Measurements from ENCODE around the gene CFAP52. TPM values are rescaled to one million over a fixed set of nuclear protein-coding genes. Genes with fewer than 3 reads are reported as not detected.
A peak's percentile ranks its signal among the peaks of the same experiment; 100 is the strongest.
"Not testable (repeated sequence)": the region's sequence is repeated elsewhere in the genome, so short reads cannot be mapped to it uniquely, and the experiment has no call there.

CFAP52 gene
- total and polyA plus RNA-seq, 2 experiments from 2014 or later, result 0.76 TPM; not detected in 1

GRCh38 chr17:9635340-9635739, 58.9 kb downstream of the CFAP52 start:
- Histone ChIP-seq H3K9me2 (ENCODE audit: insufficient read depth) (no peaks in the 10 kb centered on the region), H3K36me3 (ENCODE audit: low read depth) (no peaks in the 10 kb centered on the region), H3K9ac (no peak overlapping the region), H3K4me1 (ENCODE audit: insufficient read depth) (no peaks in the 10 kb centered on the region), H3K4me2 (ENCODE audit: unreplicated experiment) (no peak overlapping the region), H3K9me3 (ENCODE audit: low read depth) (no peaks in the 10 kb centered on the region), H3F3A (ENCODE audit: insufficient read depth) (no peaks in the 10 kb centered on the region), H3K27me3 (replicated peaks; ENCODE audit: insufficient read depth) (no peaks in the 10 kb centered on the region), H2AFZ (no peak overlapping the region), H3K79me2 (ENCODE audit: insufficient read depth) (no peaks in the 10 kb centered on the region), H3K4me3 (no peak overlapping the region), H4K20me1 (ENCODE audit: insufficient read depth) (no peaks in the 10 kb centered on the region), H3K27ac (no peak overlapping the region)
- in situ Hi-C loops (cut with MboI), result no loop called here
- TF ChIP-seq EZH2 (IDR thresholded peaks at IDR 0.05; ENCODE audit: insufficient read depth, poor library complexity, severe bottlenecking) (no peak), EZH2phosphoT487 (IDR thresholded peaks at IDR 0.05; ENCODE audit: insufficient read depth, low read depth) (no peak)
- 83 to 86% methylated on average over 6 of the region's 6 CpGs for WGBS, 2 experiments (ENCODE audit: low coverage in 1 of 2, low lambda C conversion rate in 2 of 2, missing lambda C conversion rate in 2 of 2)
- DNase-seq, result no peak

- H3K27me3 ChIP-seq (replicated peaks; ENCODE audit: insufficient read depth), result no peaks in the 10 kb centered on the region
- no peaks in the 10 kb centered on the region for H4K20me1 ChIP-seq (ENCODE audit: insufficient read depth)
- H3K36me3 ChIP-seq (ENCODE audit: low read depth), result no peaks in the 10 kb centered on the region
- TF ChIP-seq EZH2 (IDR thresholded peaks at IDR 0.05; ENCODE audit: insufficient read depth, poor library complexity, severe bottlenecking), result no peak
- no peak for TF ChIP-seq EZH2phosphoT487 (IDR thresholded peaks at IDR 0.05; ENCODE audit: insufficient read depth, low read depth)
- no peak overlapping the region for H3K27ac ChIP-seq
- DNase-seq, result no peak
- H3F3A ChIP-seq (ENCODE audit: insufficient read depth), result no peaks in the 10 kb centered on the region
- H3K9me3 ChIP-seq (ENCODE audit: low read depth), result no peaks in the 10 kb centered on the region
- H3K4me1 ChIP-seq (ENCODE audit: insufficient read depth), result no peaks in the 10 kb centered on the region
- WGBS, 2 experiments (ENCODE audit: low coverage in 1 of 2, low lambda C conversion rate in 2 of 2, missing lambda C conversion rate in 2 of 2), result 62 to 69% methylated on average over 12 of the region's 12 CpGs
- no peak overlapping the region for H3K4me3 ChIP-seq
- H3K9me2 ChIP-seq (ENCODE audit: insufficient read depth), result no peaks in the 10 kb centered on the region
- H3K9ac ChIP-seq, result no peak overlapping the region
- in situ Hi-C loops (cut with MboI), result no loop called here
- H2AFZ ChIP-seq, result no peak overlapping the region
- H3K79me2 ChIP-seq (ENCODE audit: insufficient read depth), result no peaks in the 10 kb centered on the region
- H3K4me2 ChIP-seq (ENCODE audit: unreplicated experiment), result no peak overlapping the region
Observed at GRCh38 chr17:9636501-9636900, 60.1 kb downstream of the CFAP52 start.

DNA sequence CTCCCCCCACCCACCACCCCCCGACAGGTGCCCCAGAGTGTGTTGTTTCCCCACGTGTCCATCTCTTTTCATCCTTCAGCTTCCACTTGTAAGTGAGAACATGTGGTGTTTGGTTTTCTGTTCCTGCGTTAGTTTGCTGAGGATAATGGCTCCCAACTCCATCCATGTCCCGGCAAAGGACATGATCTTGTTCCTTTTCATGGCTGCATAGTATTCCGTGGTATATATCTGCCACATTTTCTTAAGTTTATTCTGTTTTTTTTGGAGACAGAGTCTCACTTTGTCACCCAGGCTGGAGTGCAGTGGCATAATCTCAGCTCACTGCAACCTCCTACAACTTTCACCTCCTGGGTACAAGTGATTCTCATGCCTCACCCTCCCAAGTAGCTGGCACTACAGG, 63.9 kb downstream of the CFAP52 start:
- not testable (repeated sequence) for H3F3A ChIP-seq (ENCODE audit: insufficient read depth); DNase-seq; H3K4me3 ChIP-seq; H3K9ac ChIP-seq; H3K27me3 ChIP-seq (replicated peaks; ENCODE audit: insufficient read depth); H3K4me2 ChIP-seq (ENCODE audit: unreplicated experiment); H2AFZ ChIP-seq; H3K79me2 ChIP-seq (ENCODE audit: insufficient read depth); H3K9me2 ChIP-seq (ENCODE audit: insufficient read depth); H3K36me3 ChIP-seq (ENCODE audit: low read depth); H3K27ac ChIP-seq; H3K4me1 ChIP-seq (ENCODE audit: insufficient read depth); H4K20me1 ChIP-seq (ENCODE audit: insufficient read depth); H3K9me3 ChIP-seq (ENCODE audit: low read depth)
- in situ Hi-C loops (cut with MboI), result loop anchor here (5.0 kb wide), 1 partner anchor 48 kb away; no protein-coding TSS in a partner anchor
- 50 to 53% methylated on average over 5 of the region's 5 CpGs for WGBS, 2 experiments (ENCODE audit: low coverage in 1 of 2, low lambda C conversion rate in 2 of 2, missing lambda C conversion rate in 2 of 2)

DNA sequence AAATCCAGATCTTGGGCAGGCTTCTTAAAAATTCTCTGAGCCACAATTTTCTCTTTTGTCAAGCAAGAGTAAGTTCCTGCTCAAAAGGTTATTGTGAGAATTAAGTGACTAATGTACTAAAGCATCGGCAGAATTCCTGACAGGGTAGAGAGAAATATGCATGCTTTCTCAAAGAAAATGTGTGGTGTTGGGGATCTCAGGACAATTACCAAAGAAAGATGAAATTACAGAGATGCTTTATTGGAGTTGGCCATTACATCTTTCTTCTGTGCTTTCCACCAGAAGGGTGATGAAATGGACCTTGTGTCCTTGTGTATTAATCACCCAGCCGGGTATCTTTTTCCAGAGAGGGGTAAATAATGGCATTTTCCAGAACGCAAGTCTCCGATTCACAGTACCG, 67.2 kb downstream of the CFAP52 start:
- Histone ChIP-seq H4K20me1 (ENCODE audit: insufficient read depth) (no peaks in the 10 kb centered on the region), H3K27ac (no peak overlapping the region), H3K36me3 (ENCODE audit: low read depth) (no peaks in the 10 kb centered on the region), H3K4me3 (no peak overlapping the region), H3K79me2 (ENCODE audit: insufficient read depth) (no peaks in the 10 kb centered on the region), H3K9me2 (ENCODE audit: insufficient read depth) (no peaks in the 10 kb centered on the region), H3K27me3 (replicated peaks; ENCODE audit: insufficient read depth) (peaks cover 14% of the 10 kb centered on the region), H3K9me3 (ENCODE audit: low read depth) (no peaks in the 10 kb centered on the region), H2AFZ (no peak overlapping the region), H3K4me1 (ENCODE audit: insufficient read depth) (peaks cover 11% of the 10 kb centered on the region; the same call in 1 of the 2 replicates), H3K4me2 (ENCODE audit: unreplicated experiment) (no peak overlapping the region), H3K9ac (no peak overlapping the region), H3F3A (ENCODE audit: insufficient read depth) (peaks cover 12% of the 10 kb centered on the region)
- TF ChIP-seq EZH2 (IDR thresholded peaks at IDR 0.05; ENCODE audit: insufficient read depth, poor library complexity, severe bottlenecking), result no peak
- TF ChIP-seq EZH2phosphoT487 (IDR thresholded peaks at IDR 0.05; ENCODE audit: insufficient read depth, low read depth), result no peak
- in situ Hi-C loops (cut with MboI), result loop anchor here (5.0 kb wide), 1 partner anchor 51 kb away; no protein-coding TSS in a partner anchor
- DNase-seq, result peak; percentile 20
- WGBS, 2 experiments (ENCODE audit: low coverage in 1 of 2, low lambda C conversion rate in 2 of 2, missing lambda C conversion rate in 2 of 2), result 72 to 78% methylated on average over 5 of the region's 5 CpGs

Data from GM23248 (cell line).